Neuronal stem cell (in vitro differentiated cells): ENCODE data around the gene NPM1. TPM values are rescaled to one million over a fixed set of nuclear protein-coding genes. Genes with fewer than 3 reads are reported as not detected.

Source experiments
- DNase-seq: peaks from one replicate; pipeline ENCODE4 v3.0.0-alpha.2; 2013; ENCODE audit warnings: low spot score
- H2AFZ ChIP-seq: one replicate; pipeline ENCODE4 v1.6.1; 2013; ENCODE audit warnings: mild to moderate bottlenecking, low read length, inconsistent platforms
- H2AK5ac ChIP-seq: 2 replicates; pipeline ENCODE4 v1.6.1; 2013; ENCODE audit warnings: low read depth, mild to moderate bottlenecking, inconsistent platforms, low read length, moderate library complexity, mixed read lengths
- H2BK120ac ChIP-seq: 2 replicates; pipeline ENCODE4 v1.6.1; 2013; ENCODE audit warnings: low read depth, mild to moderate bottlenecking, inconsistent platforms, low read length, moderate library complexity, mixed read lengths
- H2BK12ac ChIP-seq: one replicate; pipeline ENCODE4 v1.6.1; 2013; ENCODE audit warnings: low read length, inconsistent platforms
- H2BK15ac ChIP-seq: 2 replicates; pipeline ENCODE4 v1.6.1; 2013; ENCODE audit warnings: mild to moderate bottlenecking, low read length, inconsistent platforms, mixed read lengths
- H2BK5ac ChIP-seq: one replicate; pipeline ENCODE4 v1.6.1; 2013; ENCODE audit warnings: inconsistent platforms, mild to moderate bottlenecking, low read length, moderate library complexity
- H3K14ac ChIP-seq: one replicate; pipeline ENCODE4 v1.6.1; 2013; ENCODE audit warnings: low read length, inconsistent platforms
- H3K18ac ChIP-seq: 2 replicates; pipeline ENCODE4 v1.6.1; 2013; ENCODE audit warnings: low read length, inconsistent platforms
- H3K23ac ChIP-seq: 2 replicates; pipeline ENCODE4 v1.6.1; 2013; ENCODE audit warnings: low read depth, mild to moderate bottlenecking, mixed read lengths, low read length, inconsistent platforms; ENCODE audit not compliant: poor library complexity
- H3K27ac ChIP-seq: replicated peaks from 3 replicates; pipeline ENCODE4 v1.5.1; 2013; ENCODE audit warnings: low read length, inconsistent platforms
- H3K27me3 ChIP-seq, 3 experiments: 2 replicates each; pipeline ENCODE4 v1.6.1; 2013; ENCODE audit warnings: low read length in 3 of 3, mild to moderate bottlenecking in 2 of 3, inconsistent platforms in 1 of 3, low read depth in 1 of 3, mixed read lengths in 1 of 3, moderate library complexity in 1 of 3; ENCODE audit not compliant: control insufficient read depth in 3 of 3, insufficient read depth in 3 of 3
- H3K36me3 ChIP-seq, 2 donors: replicated peaks in 1 of 2; 2 replicates each; pipeline ENCODE4 v1.6.1; 2013; ENCODE audit warnings: low read length in 2 of 2; ENCODE audit not compliant: control insufficient read depth in 2 of 2, insufficient read depth in 2 of 2
- H3K4ac ChIP-seq: 2 replicates; pipeline ENCODE4 v1.6.1; 2013; ENCODE audit warnings: inconsistent platforms, mild to moderate bottlenecking, low read length, moderate library complexity
- H3K4me1 ChIP-seq, 2 donors: 1 replicate in 1 of 2; 2 replicates in 1 of 2; pipeline ENCODE4 v1.6.1; 2013; ENCODE audit warnings: low read length in 2 of 2, low read depth in 1 of 2; ENCODE audit not compliant: control insufficient read depth in 2 of 2, insufficient read depth in 1 of 2
- H3K4me2 ChIP-seq: one replicate; pipeline ENCODE4 v1.6.1; 2013; ENCODE audit warnings: mild to moderate bottlenecking, low read length, inconsistent platforms; ENCODE audit not compliant: insufficient read depth, poor library complexity, severe bottlenecking
- H3K4me3 ChIP-seq, 2 donors: 2 replicates each; pipeline ENCODE4 v1.5.1; 2013; ENCODE audit warnings: low read length in 2 of 2, mild to moderate bottlenecking in 2 of 2, inconsistent platforms in 1 of 2, moderate library complexity in 1 of 2
- H3K79me1 ChIP-seq: one replicate; pipeline ENCODE4 v1.6.1; 2013; ENCODE audit warnings: low read depth, mild to moderate bottlenecking, inconsistent platforms, low read length, moderate library complexity
- H3K9ac ChIP-seq: one replicate; pipeline ENCODE4 v1.6.1; 2013; ENCODE audit warnings: mild to moderate bottlenecking, low read depth, low read length, inconsistent platforms; ENCODE audit not compliant: poor library complexity
- H3K9me3 ChIP-seq, 2 donors: replicated peaks in 1 of 2; 2 replicates each; pipeline versions ENCODE3 to v1.6.1; 2013; ENCODE audit warnings: low read length in 2 of 2, mild to moderate bottlenecking in 2 of 2, inconsistent platforms in 1 of 2, low read depth in 1 of 2, mixed read lengths in 1 of 2, moderate library complexity in 1 of 2; ENCODE audit not compliant: control insufficient read depth in 2 of 2, insufficient read depth in 1 of 2
- H4K8ac ChIP-seq: one replicate; pipeline ENCODE4 v1.6.1; 2013; ENCODE audit warnings: low read depth, mild to moderate bottlenecking, inconsistent platforms, low read length, moderate library complexity
- H4K91ac ChIP-seq: one replicate; pipeline ENCODE4 v1.6.1; 2013; ENCODE audit warnings: low read length, low read depth, mild to moderate bottlenecking, inconsistent platforms; ENCODE audit not compliant: poor library complexity
- WGBS, 2 donors: extraction: QIAGEN DNeasy Blood & Tissue Kit; methylation state at CpG; one replicate each; pipeline ENCODE4 v1.1.7; 2013; ENCODE audit warnings: missing lambda C conversion rate in 2 of 2, mixed read lengths in 1 of 2; ENCODE audit not compliant: insufficient read length in 2 of 2, insufficient replicate concordance in 1 of 2; ENCODE audit errors: extremely low coverage in 2 of 2; 5-methylcytosine and 5-hydroxymethylcytosine counted together
- small RNA-seq: library from polyadenylated mRNA; stranded (forward); fragments of <200 nt; extraction: miRNeasy Mini kit (QIAGEN cat#:217004); gene quantifications from one replicate; pipeline ENCODE3, GENCODE V24; 2013; ENCODE audit not compliant: insufficient read depth

NPM1 gene

DNA sequence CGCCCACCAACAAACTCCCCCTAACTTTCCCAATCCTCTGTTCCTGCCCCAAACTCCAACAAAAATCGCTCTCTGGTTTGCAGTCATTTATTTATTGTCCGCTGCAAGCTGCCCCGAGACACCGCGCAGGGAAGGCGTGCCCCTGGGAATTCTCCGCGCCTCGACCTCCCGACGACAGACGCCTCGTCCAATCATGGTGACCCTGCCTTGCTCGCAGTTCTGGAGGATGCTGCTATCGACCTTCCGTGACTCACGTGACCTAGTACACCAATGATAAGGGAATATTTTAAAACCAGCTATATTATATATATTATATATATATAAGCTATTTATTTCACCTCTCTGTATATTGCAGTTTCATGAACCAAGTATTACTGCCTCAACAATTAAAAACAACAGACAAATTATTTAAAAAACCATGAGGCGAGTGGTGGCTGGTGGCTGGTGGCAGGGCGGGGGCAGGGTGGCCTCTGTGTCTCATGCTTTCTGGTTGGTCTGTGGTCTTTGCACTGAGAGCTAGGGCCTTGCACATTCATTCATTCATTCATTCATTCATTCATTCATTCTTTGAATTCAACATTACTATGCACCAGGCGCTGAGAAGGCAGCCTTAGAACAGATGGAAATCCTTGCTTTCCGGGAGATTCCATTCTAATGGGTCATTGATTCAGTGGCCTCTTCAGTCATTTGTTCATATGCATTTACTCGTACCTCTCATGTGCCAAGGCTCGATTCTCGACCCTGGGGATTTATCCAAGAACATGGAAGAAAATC, 69.7 kb downstream of the NPM1 start:
- H4K8ac ChIP-seq = no peak overlapping the region
- H3K27me3 ChIP-seq = peaks cover 0 to 1% (median 0%) of the 10 kb centered on the region in 3 experiments
- no peak overlapping the region for H3K27ac ChIP-seq
- H3K9ac ChIP-seq = no peak overlapping the region
- H3K4ac ChIP-seq = no peak overlapping the region
- WGBS, 2 donors = no CpG with 5 or more reads among the region's 25 CpGs
- H3K4me1 ChIP-seq = peaks cover 2% of the 10 kb centered on the region in 2 donors
- DNase-seq = no peak
- no peak overlapping the region for H3K18ac ChIP-seq
- H3K14ac ChIP-seq = no peak overlapping the region
- no peak overlapping the region for H2BK120ac ChIP-seq
- H2BK15ac ChIP-seq = no peak overlapping the region
- no peak overlapping the region for H2AFZ ChIP-seq
- H3K4me2 ChIP-seq = no peak overlapping the region
- H3K9me3 ChIP-seq = no peaks in the 10 kb centered on the region
- H3K4me3 ChIP-seq = no peak overlapping the region
- H2AK5ac ChIP-seq = no peak overlapping the region
- no peak overlapping the region for H4K91ac ChIP-seq
- no peak overlapping the region for H2BK5ac ChIP-seq
- H3K36me3 ChIP-seq = no peaks in the 10 kb centered on the region
- H3K23ac ChIP-seq = no peak overlapping the region
- H3K79me1 ChIP-seq = no peaks in the 10 kb centered on the region
- H2BK12ac ChIP-seq = no peak overlapping the region

GRCh38 chr5:171459839-171460238, 72.2 kb downstream of the NPM1 start:
- Histone ChIP-seq H4K8ac (no peak overlapping the region), H3K27ac (no peak overlapping the region), H4K91ac (no peak overlapping the region), H2AFZ (no peak overlapping the region), H2AK5ac (peak overlapping the region; percentile 17), H2BK120ac (no peak overlapping the region), H3K4me3 (no peak overlapping the region), H2BK5ac (no peak overlapping the region), H3K27me3 (no peaks in the 10 kb centered on the region), H2BK12ac (peak overlapping the region; percentile 14), H3K23ac (no peak overlapping the region), H3K4ac (no peak overlapping the region), H3K9ac (no peak overlapping the region), H3K36me3 (no peaks in the 10 kb centered on the region), H3K4me2 (no peak overlapping the region), H3K4me1 (peaks cover 2 to 6% of the 10 kb centered on the region in 2 donors), H3K14ac (no peak overlapping the region), H2BK15ac (no peak overlapping the region), H3K79me1 (no peaks in the 10 kb centered on the region), H3K9me3 (no peaks in the 10 kb centered on the region), H3K18ac (peak overlapping the region; percentile 78)
- DNase-seq = no peak
- no CpG with 5 or more reads among the region's 6 CpGs for WGBS, 2 donors

Small RNA genes lying within 50 kb of the gene (small RNA-seq; reads per million reads assigned to genes)
- gene AC091980.1 = not detected
- gene MIR3912 = 11.4 reads per million, percentile 62 among the genes with 10 or more reads in this experiment
- not detected for gene RN7SL339P
- gene SNORA70J = not detected
